GM06990 (cell line): ENCODE data around the gene ZNF200.

Experiments
- DNase-seq: peaks from one replicate; pipeline ENCODE4 v3.0.0-alpha.2; 2011; ENCODE audit not compliant: insufficient read length; ENCODE audit errors: extremely low read depth
- H3K27me3 ChIP-seq: replicated peaks from 2 replicates; pipeline ENCODE4 v1.6.0; 2011; ENCODE audit warnings: low read length; ENCODE audit not compliant: control insufficient read depth, insufficient read depth
- H3K36me3 ChIP-seq: 2 replicates; pipeline ENCODE4 v1.5.1; 2011; ENCODE audit warnings: low read length; ENCODE audit not compliant: control insufficient read depth, insufficient read depth
- H3K4me3 ChIP-seq: replicated peaks from 2 replicates; pipeline ENCODE4 v1.5.1; 2011; ENCODE audit warnings: low read depth, mild to moderate bottlenecking, control low read depth, low read length
- TF ChIP-seq, protein P1 (sequence below): IDR thresholded peaks from 2 replicates; pipeline ENCODE4 v1.5.1; 2011; ENCODE audit warnings: low read length, control low read depth, mild to moderate bottlenecking, inconsistent platforms; ENCODE audit not compliant: insufficient read depth, poor library complexity, severe bottlenecking

Gene ZNF200

DNA sequence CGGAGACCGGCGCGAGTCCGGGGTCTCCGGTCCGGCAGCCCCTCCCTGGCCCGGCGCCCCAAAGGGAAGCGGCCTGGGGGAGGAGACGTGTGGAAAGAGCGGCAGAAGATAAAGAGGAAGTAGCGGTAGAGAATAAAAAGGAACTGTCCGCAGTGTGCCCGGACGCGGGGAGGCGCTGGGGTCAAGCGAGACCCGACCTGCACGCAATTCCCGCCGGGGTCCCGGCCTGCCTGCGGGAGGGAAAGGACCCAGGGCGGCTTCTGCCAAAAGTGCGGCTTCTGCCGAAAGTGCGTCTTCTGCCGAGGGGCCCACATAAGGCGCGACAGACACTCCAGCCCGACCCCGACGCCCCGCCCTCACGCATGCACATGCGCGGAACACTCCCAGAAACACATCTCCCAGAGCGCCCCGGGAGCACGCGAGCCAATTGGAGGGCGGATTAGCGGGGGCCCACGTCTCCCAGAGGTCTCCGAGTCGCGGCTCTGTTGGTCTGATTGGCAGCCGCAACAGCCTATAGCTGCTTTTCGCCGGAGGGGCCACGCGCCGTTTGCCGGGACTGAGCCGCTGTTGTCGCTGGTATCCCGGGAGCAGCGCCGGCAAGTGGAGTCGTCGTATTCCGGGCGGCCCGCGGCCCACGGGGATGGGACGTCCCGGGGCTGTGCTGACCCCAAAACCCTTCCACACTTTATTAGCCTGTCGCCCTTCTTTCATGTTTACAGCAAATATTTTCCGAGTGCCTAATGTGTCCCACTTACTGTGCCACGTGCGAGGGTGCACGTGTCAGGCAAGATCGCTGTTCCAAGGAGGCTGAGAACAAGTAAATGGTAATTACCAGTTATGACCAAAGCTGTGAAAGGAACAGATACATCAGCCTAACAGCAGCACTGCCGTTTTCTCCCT is 29.4 kb upstream of the ZNF200 start:
- Histone ChIP-seq H3K27me3 (no peaks in the 10 kb centered on the region), H3K36me3 (peaks cover 2% of the 10 kb centered on the region)
- TF ChIP-seq, protein P1, sequence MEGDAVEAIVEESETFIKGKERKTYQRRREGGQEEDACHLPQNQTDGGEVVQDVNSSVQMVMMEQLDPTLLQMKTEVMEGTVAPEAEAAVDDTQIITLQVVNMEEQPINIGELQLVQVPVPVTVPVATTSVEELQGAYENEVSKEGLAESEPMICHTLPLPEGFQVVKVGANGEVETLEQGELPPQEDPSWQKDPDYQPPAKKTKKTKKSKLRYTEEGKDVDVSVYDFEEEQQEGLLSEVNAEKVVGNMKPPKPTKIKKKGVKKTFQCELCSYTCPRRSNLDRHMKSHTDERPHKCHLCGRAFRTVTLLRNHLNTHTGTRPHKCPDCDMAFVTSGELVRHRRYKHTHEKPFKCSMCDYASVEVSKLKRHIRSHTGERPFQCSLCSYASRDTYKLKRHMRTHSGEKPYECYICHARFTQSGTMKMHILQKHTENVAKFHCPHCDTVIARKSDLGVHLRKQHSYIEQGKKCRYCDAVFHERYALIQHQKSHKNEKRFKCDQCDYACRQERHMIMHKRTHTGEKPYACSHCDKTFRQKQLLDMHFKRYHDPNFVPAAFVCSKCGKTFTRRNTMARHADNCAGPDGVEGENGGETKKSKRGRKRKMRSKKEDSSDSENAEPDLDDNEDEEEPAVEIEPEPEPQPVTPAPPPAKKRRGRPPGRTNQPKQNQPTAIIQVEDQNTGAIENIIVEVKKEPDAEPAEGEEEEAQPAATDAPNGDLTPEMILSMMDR, result peak; percentile 49

DNA sequence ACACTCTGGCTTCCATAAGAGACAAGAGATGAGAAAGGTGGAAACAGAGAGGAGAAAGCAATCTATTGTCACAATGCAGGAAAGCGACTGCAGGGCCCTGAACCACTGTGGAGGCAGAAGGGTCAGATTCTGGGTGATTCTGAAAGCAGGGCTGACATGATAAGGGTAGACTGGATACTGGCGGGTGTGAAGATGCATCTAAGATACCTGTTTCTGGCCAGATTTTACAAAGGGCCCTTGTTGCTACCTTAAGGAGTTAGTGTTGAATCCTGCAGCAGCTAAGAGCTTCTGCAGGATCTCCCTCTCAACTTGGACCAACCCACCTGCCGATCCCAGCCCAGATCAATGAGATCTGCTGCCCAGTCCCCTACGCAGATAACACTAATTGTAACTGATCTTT is 27.6 kb upstream of the ZNF200 start:
- TF ChIP-seq, protein P1, result no peak

More for the DNA sequence above, 29.4 kb upstream of the ZNF200 start:
- H3K4me3 ChIP-seq, result peak overlapping the region; percentile 69
- peak; percentile 96 for DNase-seq

DNA sequence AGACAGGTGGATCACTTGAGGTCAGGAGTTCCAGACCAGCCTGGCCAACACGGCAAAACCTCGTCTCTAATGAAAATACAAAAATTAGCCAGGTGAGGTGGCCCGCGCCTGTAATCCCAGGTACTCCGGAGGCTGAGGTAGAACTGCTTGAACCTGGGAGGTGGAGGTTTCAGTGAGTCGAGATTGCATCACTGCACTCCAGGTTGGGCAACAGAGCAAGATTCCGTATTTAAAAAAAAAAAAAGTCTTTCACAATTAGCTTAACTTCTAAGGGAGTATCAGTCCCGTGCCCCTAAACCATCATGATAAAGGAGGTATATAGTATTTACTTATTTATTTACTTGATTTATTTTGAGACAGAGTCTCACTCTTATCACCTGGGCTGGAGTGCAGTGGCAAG is 24.9 kb upstream of the ZNF200 start:
- TF ChIP-seq, protein P1, result no peak
- H3K36me3 ChIP-seq, result no peaks in the 10 kb centered on the region
- no peak for DNase-seq
- no peaks in the 10 kb centered on the region for H3K27me3 ChIP-seq
- no peak overlapping the region for H3K4me3 ChIP-seq

More for the DNA sequence above, 27.6 kb upstream of the ZNF200 start:
- DNase-seq, result no peak
- peaks cover 2% of the 10 kb centered on the region for H3K36me3 ChIP-seq
- no peaks in the 10 kb centered on the region for H3K27me3 ChIP-seq
- H3K4me3 ChIP-seq, result no peak overlapping the region

DNA sequence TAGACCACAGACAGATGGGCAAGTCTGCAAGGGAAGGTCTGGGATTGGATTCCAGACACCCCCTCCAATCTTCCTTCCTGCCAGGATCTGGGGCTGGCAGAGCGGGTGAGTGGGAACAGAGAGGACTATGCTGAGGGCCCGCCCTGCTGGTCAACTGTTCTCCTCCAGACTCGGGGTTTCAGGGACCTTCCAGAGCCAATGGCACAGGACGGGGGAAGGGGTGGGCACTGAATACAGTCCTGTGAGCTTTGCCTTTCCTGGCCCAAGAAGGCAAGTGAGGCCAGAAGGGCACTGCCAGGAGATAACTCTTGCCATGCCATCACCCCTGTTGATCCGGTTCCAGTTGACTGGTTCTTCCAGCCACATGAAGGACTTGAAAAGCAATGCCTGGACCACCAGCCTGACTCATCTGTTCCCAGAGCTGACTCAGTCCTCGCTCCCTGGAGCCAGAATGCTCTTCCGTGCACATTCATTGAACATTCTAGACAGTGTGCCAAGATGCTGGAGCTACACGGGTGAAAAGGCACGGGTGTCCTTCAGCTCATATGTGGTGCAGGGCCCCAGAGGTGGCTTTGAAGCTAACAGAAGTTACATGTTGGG is 22.0 kb upstream of the ZNF200 start:
- Histone ChIP-seq H3K4me3 (no peak overlapping the region), H3K27me3 (no peaks in the 10 kb centered on the region), H3K36me3 (no peaks in the 10 kb centered on the region)
- TF ChIP-seq, protein P1, result no peak
- DNase-seq, result no peak

DNA sequence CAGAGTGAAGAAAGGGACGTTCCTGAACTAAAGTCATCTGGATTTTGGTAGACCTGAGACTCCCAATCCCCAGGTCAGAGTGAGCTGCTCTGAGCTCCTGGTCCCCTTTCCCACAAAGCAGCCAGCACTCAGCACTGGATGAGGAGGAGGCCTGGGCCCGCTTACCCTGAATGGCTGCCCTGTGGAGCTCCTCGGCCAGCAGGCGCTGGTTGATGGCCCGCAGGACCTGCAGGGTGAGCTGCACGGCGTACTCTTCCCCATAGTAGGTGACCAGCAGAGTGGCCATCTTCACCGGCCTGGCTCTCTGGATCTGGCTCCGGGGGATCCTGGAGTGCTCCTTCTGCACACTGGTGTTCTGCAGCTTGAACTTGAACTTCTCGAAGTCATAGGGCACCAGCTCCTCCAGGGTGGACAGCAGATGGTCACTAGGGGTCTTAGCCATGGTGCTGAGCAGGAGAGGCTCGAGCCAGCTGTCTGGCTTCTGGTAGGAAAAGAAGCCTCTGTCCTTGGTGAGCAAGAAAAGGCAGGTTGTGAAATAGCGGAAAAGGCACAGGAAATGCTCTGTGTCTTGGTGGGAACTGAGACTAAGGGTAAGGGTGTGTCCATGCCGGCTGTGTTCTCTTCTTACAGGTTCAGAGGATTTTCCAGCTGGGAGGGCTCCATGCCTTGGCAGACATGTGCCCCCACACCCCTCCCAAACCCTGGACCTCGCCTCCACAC is 21.3 kb upstream of the ZNF200 start, which contains the start of gene MEFV:
TSS of gene MEFV (minus strand) at position 488 of the 720 bp plus-strand sequence. CDS start at position 442, 46 bp downstream.
- no peaks in the 10 kb centered on the region for H3K27me3 ChIP-seq
- no peak for DNase-seq
- TF ChIP-seq, protein P1, result no peak
- H3K36me3 ChIP-seq, result no peaks in the 10 kb centered on the region
- no peak within 1 kb of the TSS for H3K4me3 ChIP-seq
